ENCODE measurements around the gene MYRF. TPM values are rescaled to one million over a fixed set of nuclear protein-coding genes. Genes with fewer than 3 reads are reported as not detected.

Gene MYRF
- total and polyA plus RNA-seq, 2 donors (not counting 3 experiments of a cell fraction or from before 2014, with no cell fraction given): 0.82 to 0.98 TPM

DNA sequence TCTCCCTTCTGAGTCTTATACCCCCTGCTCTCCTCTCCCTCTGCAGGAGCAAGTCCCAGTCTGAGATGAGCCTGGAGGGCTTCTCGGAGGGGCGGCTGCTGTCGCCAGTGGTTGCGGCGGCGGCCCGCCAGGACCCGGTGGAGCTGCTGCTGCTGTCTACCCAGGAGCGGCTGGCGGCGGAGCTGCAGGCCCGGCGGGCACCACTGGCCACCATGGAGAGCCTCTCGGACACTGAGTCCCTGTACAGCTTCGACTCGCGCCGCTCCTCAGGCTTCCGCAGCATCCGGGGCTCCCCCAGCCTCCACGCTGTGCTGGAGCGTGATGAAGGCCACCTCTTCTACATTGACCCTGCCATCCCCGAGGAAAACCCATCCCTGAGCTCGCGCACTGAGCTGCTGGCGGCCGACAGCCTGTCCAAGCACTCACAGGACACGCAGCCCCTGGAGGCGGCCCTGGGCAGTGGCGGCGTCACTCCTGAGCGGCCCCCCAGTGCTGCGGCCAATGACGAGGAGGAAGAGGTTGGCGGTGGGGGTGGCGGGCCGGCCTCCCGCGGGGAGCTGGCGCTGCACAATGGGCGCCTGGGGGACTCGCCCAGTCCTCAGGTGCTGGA lies 8.8 kb upstream of the MYRF start:
- H3K4me2 ChIP-seq (ENCODE audit: insufficient read depth, low read length): no peak overlapping the region
- H4K20me1 ChIP-seq (replicated peaks; ENCODE audit: control insufficient read depth, extremely low read depth, insufficient read depth, low read length): no peaks in the 10 kb centered on the region
- DNase-seq (ENCODE audit: low read depth, low spot score) (no peak), FAIRE-seq (no peak)
- no peak overlapping the region for H3K9ac ChIP-seq (replicated peaks; ENCODE audit: extremely low read depth, insufficient read depth, low read length)
- no peak overlapping the region for H3K27ac ChIP-seq (ENCODE audit: insufficient read depth, low read depth, low read length)
- H3K27me3 ChIP-seq (ENCODE audit: control insufficient read depth in 2 of 2, insufficient read depth in 2 of 2, low read length in 2 of 2): no peaks in the 10 kb centered on the region
- no peaks in the 10 kb centered on the region for H3K79me2 ChIP-seq (ENCODE audit: control insufficient read depth, insufficient read depth, low read length)
- dilution Hi-C loops (cut with MboI; ENCODE audit: extremely low pct_ligation_motif_present, low sequenced_read_pairs) (no loop called here), intact Hi-C loops (cut with micrococcal nuclease) (no loop called here)
- no peak overlapping the region for H3K4me3 ChIP-seq (replicated peaks in 1 of 3; ENCODE audit: insufficient read depth in 1 of 3, low read depth in 1 of 3, low read length in 3 of 3)
- H2AFZ ChIP-seq (ENCODE audit: low read depth, low read length): no peak overlapping the region
- no peaks in the 10 kb centered on the region for H3K36me3 ChIP-seq (ENCODE audit: control insufficient read depth in 2 of 2, extremely low read depth in 1 of 2, insufficient read depth in 2 of 2, low read length in 2 of 2)
- POLR2A ChIA-PET: no interaction called here
- H3K9me3 ChIP-seq (replicated peaks; ENCODE audit: control insufficient read depth, insufficient read depth, low read length): no peaks in the 10 kb centered on the region
- CTCF ChIA-PET: interaction anchor here (0.6 to 1.2 kb wide), 4 partner anchors 10 to 339 kb away, joined by 3 to 4 read pairs (median 4); no protein-coding TSS in a partner anchor
- TF ChIP-seq GATA2 (IDR thresholded peaks at IDR 0.05; ENCODE audit: insufficient read depth, insufficient read length, low read depth, low read length) (no peak), EZH2 (IDR thresholded peaks at IDR 0.05; ENCODE audit: borderline replicate concordance, low read depth, low read length, severe bottlenecking) (no peak), FOS (IDR thresholded peaks at IDR 0.05; ENCODE audit: borderline replicate concordance, insufficient read depth, low read length) (no peak), JUN (IDR thresholded peaks at IDR 0.05; ENCODE audit: borderline replicate concordance, insufficient read depth, insufficient read length, low read depth) (no peak)
- no peaks in the 10 kb centered on the region for H3K4me1 ChIP-seq (ENCODE audit: control insufficient read depth, extremely low read depth, insufficient read depth, low read length)
- no peaks in the 10 kb centered on the region for H3K9me1 ChIP-seq (replicated peaks; ENCODE audit: control insufficient read depth, extremely low read depth, insufficient read depth, low read length)
- no TSS peak for BruUV-seq (replicated peaks)

DNA sequence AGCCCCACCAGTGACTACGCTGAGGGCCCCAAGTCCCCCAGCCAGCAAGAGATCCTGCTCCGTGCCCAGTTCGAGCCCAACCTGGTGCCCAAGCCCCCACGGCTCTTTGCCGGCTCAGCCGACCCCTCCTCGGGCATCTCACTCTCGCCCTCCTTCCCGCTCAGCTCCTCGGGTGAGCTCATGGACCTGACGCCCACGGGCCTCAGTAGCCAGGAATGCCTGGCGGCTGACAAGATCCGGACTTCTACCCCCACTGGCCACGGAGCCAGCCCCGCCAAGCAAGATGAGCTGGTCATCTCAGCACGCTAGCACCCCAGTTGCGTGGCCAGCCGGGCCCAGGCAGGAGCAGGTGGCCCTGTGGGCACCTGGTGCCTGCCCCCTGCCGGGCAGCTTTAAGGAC lies 8.3 kb upstream of the MYRF start:
- no peak for FAIRE-seq
- TF ChIP-seq FOS (IDR thresholded peaks at IDR 0.05; ENCODE audit: borderline replicate concordance, insufficient read depth, low read length): no peak
- no peak for TF ChIP-seq JUN (IDR thresholded peaks at IDR 0.05; ENCODE audit: borderline replicate concordance, insufficient read depth, insufficient read length, low read depth)
- no peak for TF ChIP-seq EZH2 (IDR thresholded peaks at IDR 0.05; ENCODE audit: borderline replicate concordance, low read depth, low read length, severe bottlenecking)
- TF ChIP-seq GATA2 (IDR thresholded peaks at IDR 0.05; ENCODE audit: insufficient read depth, insufficient read length, low read depth, low read length): no peak
- no peak for TF ChIP-seq POLR2A (IDR thresholded peaks at IDR 0.05; ENCODE audit: low read depth, low read length)
- TF ChIP-seq, protein P1, sequence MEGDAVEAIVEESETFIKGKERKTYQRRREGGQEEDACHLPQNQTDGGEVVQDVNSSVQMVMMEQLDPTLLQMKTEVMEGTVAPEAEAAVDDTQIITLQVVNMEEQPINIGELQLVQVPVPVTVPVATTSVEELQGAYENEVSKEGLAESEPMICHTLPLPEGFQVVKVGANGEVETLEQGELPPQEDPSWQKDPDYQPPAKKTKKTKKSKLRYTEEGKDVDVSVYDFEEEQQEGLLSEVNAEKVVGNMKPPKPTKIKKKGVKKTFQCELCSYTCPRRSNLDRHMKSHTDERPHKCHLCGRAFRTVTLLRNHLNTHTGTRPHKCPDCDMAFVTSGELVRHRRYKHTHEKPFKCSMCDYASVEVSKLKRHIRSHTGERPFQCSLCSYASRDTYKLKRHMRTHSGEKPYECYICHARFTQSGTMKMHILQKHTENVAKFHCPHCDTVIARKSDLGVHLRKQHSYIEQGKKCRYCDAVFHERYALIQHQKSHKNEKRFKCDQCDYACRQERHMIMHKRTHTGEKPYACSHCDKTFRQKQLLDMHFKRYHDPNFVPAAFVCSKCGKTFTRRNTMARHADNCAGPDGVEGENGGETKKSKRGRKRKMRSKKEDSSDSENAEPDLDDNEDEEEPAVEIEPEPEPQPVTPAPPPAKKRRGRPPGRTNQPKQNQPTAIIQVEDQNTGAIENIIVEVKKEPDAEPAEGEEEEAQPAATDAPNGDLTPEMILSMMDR (IDR thresholded peaks at IDR 0.05; ENCODE audit: extremely low read depth in 1 of 2, insufficient read depth in 1 of 2, low read depth in 1 of 2, low read length in 2 of 2): no peak
- TF ChIP-seq, protein P2, sequence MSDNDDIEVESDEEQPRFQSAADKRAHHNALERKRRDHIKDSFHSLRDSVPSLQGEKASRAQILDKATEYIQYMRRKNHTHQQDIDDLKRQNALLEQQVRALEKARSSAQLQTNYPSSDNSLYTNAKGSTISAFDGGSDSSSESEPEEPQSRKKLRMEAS (IDR thresholded peaks at IDR 0.05; ENCODE audit: insufficient read depth, insufficient read length): no peak
- no peak for TF ChIP-seq POLR2AphosphoS5 (IDR thresholded peaks at IDR 0.05; ENCODE audit: insufficient read depth, low read depth, low read length)
- H3K27ac ChIP-seq (ENCODE audit: insufficient read depth, low read depth, low read length): no peak overlapping the region
- POLR2A ChIA-PET: no interaction called here
- no TSS peak for BruUV-seq (replicated peaks)
- no peak overlapping the region for H3K4me2 ChIP-seq (ENCODE audit: insufficient read depth, low read length)
- no peaks in the 10 kb centered on the region for H3K36me3 ChIP-seq (ENCODE audit: control insufficient read depth in 2 of 2, extremely low read depth in 1 of 2, insufficient read depth in 2 of 2, low read length in 2 of 2)
- no peaks in the 10 kb centered on the region for H3K9me1 ChIP-seq (replicated peaks; ENCODE audit: control insufficient read depth, extremely low read depth, insufficient read depth, low read length)
- H4K20me1 ChIP-seq (replicated peaks; ENCODE audit: control insufficient read depth, extremely low read depth, insufficient read depth, low read length): no peaks in the 10 kb centered on the region
- H2AFZ ChIP-seq (ENCODE audit: low read depth, low read length): no peak overlapping the region
- CTCF ChIA-PET: interaction anchor here (0.6 to 1.2 kb wide), 3 partner anchors 11 to 338 kb away, joined by 3 to 4 read pairs (median 4); no protein-coding TSS in a partner anchor
- no peaks in the 10 kb centered on the region for H3K9me3 ChIP-seq (replicated peaks; ENCODE audit: control insufficient read depth, insufficient read depth, low read length)
- H3K4me1 ChIP-seq (ENCODE audit: control insufficient read depth, extremely low read depth, insufficient read depth, low read length): no peaks in the 10 kb centered on the region
- H3K9ac ChIP-seq (replicated peaks; ENCODE audit: extremely low read depth, insufficient read depth, low read length): no peak overlapping the region
- no peak overlapping the region for H3K4me3 ChIP-seq (replicated peaks in 1 of 3; ENCODE audit: insufficient read depth in 1 of 3, low read depth in 1 of 3, low read length in 3 of 3)
- no peaks in the 10 kb centered on the region for H3K27me3 ChIP-seq (ENCODE audit: control insufficient read depth in 2 of 2, insufficient read depth in 2 of 2, low read length in 2 of 2)
- intact Hi-C loops (cut with micrococcal nuclease) (no loop called here), dilution Hi-C loops (cut with MboI; ENCODE audit: extremely low pct_ligation_motif_present, low sequenced_read_pairs) (no loop called here)
- DNase-seq (ENCODE audit: low read depth, low spot score): no peak
- H3K79me2 ChIP-seq (ENCODE audit: control insufficient read depth, insufficient read depth, low read length): no peaks in the 10 kb centered on the region
